RWPE1 (cell line): ENCODE results near the gene RHOBTB3.
"Not testable (repeated sequence)": the region's sequence is repeated elsewhere in the genome, so short reads cannot be mapped to it uniquely, and the experiment has no call there.

Source experiments
- CTCF ChIA-PET: fragments of 350-600 bp; sonication (Branson Sonifier 250); formaldehyde crosslinking; extraction: SDS; loops from one replicate; lab custom pipeline; 2021; lab: Yijun Ruan, JAX
- POLR2A ChIA-PET: fragments of 400-600 bp; formaldehyde crosslinking; extraction: SDS; loops from one replicate; lab custom pipeline; 2020; ENCODE audit warnings: antibody characterized with exemption; ENCODE audit not compliant: low non-redundant PET; lab: Yijun Ruan, JAX
- DNase-seq: peaks from one replicate; pipeline ENCODE4 v3.0.0; 2012; ENCODE audit warnings: low spot score
- H3K27ac ChIP-seq: fragments of 450-650 bp; 2 replicates; pipeline ENCODE4 v1.5.1; 2017
- TF ChIP-seq, protein P1 (sequence below): fragments of 450-650 bp; conservative IDR thresholded peaks from 2 replicates; pipeline ENCODE4 v1.5.1; 2017; ENCODE audit warnings: low read depth, mild to moderate bottlenecking

RHOBTB3 gene

DNA sequence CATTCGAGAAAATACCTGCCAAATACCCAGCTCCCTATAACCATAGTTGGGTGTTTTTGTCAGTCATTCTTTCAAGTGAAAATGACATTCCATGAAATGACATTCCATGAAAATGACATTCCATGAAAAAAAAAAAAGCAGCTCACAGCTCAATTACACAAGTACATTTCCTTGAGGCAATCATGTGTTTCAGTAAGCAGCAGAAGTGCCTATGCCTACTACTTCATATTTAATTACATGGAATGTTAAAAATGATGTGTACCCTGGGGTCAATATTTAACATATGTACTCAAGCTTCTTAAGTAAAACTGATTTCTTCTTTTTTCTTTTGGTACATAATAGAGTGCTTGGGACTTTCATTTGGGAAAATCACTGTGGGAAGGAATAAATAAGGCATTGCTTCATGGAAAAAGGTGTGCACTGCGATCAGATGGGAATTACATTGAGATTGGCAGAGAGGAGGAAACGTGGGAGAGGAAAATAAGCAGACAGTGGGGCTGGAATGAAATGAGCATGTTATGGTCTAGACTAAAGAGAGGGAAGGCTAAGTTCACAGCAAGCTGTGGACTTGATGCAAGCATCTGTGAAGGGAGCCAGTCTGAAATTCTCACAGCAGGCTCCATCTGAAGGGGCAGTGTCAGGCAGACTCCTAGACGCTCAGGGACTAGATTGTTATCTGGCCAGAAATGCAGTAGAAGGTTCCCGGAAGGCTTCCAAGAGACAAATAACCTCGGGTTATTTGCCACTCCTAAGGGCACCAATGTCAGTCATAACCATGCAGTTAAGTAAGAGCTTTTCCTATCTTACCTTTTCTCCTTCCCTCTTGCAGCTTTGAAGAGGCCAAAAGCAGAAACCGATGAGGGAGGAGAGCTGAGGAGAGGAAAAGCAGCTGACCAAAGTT lies 33.1 kb upstream of the RHOBTB3 start:
- no peak for DNase-seq
- CTCF ChIA-PET = interaction anchor here (0.6 to 0.7 kb wide), 4 partner anchors 32 to 291 kb away, joined by 3 to 4 read pairs (median 3); no protein-coding TSS in a partner anchor
- TF ChIP-seq, protein P1, sequence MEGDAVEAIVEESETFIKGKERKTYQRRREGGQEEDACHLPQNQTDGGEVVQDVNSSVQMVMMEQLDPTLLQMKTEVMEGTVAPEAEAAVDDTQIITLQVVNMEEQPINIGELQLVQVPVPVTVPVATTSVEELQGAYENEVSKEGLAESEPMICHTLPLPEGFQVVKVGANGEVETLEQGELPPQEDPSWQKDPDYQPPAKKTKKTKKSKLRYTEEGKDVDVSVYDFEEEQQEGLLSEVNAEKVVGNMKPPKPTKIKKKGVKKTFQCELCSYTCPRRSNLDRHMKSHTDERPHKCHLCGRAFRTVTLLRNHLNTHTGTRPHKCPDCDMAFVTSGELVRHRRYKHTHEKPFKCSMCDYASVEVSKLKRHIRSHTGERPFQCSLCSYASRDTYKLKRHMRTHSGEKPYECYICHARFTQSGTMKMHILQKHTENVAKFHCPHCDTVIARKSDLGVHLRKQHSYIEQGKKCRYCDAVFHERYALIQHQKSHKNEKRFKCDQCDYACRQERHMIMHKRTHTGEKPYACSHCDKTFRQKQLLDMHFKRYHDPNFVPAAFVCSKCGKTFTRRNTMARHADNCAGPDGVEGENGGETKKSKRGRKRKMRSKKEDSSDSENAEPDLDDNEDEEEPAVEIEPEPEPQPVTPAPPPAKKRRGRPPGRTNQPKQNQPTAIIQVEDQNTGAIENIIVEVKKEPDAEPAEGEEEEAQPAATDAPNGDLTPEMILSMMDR = no peak
- no peak overlapping the region for H3K27ac ChIP-seq
- POLR2A ChIA-PET = interaction anchor here (0.6 kb wide), 1 partner anchor 32 kb away, joined by 7 read pairs; no protein-coding TSS in a partner anchor

DNA sequence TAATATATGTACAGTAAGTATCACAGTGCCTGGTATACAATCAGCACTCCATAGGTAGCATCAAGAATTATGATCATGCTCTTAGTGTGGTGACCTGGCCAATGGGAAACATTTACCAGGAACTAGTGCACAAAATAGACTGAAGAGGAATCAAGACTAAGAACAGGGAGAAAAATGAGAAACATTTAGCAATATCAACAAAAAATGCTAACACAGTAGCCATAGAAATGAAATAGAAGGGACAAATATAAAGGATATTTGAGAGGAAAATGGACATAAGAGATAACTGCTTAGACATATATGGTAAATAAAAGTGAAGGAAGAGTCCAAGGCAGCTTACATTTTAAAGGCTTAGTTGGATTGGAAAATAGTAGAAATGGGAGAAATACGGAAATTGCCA lies 31.8 kb upstream of the RHOBTB3 start:
- DNase-seq = no peak
- ChIA-PET POLR2A (no interaction called here), CTCF (no interaction called here)
- no peak overlapping the region for H3K27ac ChIP-seq
- TF ChIP-seq, protein P1 = no peak

DNA sequence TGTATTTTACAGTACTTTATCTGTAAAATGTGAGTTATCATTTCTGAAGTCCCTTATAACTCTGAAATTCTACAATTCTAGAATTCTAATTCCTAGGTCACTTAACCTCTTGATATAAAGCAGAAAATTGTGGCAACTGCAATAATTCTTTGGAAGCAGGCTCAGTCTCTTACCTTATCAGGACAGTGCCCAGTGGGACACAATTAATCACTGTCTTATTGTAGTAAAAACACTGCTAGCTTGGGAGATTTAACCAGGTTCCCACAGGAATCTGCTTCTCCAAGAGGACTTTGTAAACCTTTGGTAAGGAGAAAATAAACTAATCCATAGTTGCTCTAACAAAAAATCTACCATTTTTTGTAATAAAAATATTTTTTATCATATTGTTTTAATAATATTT lies 30.1 kb upstream of the RHOBTB3 start:
- CTCF ChIA-PET = no interaction called here
- POLR2A ChIA-PET = interaction anchor here (0.6 kb wide), 1 partner anchor 1030 kb away, joined by 9 read pairs; no protein-coding TSS in a partner anchor
- TF ChIP-seq, protein P1 = no peak
- DNase-seq = no peak
- no peak overlapping the region for H3K27ac ChIP-seq

DNA sequence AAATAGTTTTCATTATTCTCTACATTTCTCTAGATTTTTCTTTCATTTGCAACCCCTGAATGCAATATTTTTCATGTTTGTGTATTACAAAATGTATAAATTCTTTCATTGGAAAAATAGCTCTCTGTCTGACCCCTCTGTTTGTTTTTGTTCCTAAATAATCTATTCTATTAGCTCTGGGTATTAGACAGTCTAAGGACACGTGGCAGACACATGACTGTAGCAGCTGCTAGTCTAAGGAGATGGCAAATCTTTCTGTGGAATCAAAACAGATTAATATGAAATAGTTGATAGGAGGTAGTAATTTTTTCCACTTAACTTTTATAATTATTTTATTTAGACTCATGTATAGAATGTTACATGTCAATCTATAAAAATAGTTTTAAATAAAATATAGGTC lies 27.0 kb upstream of the RHOBTB3 start:
- TF ChIP-seq, protein P1 = no peak
- DNase-seq = no peak
- no peak overlapping the region for H3K27ac ChIP-seq
- ChIA-PET CTCF (interaction anchor here (0.7 kb wide), 1 partner anchor 35 kb away, joined by 7 read pairs; no protein-coding TSS in a partner anchor), POLR2A (no interaction called here)

DNA sequence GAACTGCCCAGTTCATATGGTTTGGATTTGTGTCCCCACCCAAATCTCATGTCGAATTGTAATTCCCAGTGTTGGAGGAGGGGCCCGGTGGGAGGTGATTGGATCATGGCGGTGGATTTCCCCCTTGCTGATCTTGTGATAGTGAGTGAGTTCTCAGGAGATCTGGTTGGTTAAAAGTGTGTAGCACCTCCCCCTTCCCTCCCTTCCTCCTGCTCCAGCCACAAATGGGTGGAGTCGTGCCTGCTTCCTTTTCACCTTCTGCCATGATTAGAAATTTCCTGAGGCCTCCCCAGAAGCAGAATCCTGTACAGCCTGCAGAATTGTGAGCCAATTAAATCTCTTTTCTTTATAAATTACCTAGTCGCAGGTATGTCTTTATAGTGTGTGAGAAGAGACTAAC lies 24.9 kb upstream of the RHOBTB3 start:
- DNase-seq, H3K27ac ChIP-seq, CTCF ChIA-PET, POLR2A ChIA-PET: not testable (repeated sequence)

DNA sequence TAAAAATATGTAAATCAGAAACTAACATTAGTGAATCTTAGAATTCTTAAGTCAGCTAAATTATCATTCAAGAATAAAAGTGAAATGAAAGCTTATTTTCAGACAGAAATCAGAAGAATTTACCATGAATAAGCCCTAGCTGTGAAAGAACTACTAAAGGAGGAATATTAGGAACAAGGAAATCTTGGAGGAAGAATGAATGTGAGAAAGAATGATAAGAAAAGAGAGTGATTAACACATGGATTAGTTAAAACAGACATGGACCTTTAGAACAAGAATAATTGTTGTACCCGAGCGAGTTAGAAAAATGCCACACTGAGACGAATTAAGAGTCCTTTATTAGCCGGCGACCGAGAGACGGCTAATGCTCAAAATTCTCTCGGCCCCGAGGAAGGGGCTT lies 24.1 kb upstream of the RHOBTB3 start:
- ChIA-PET POLR2A (no interaction called here), CTCF (no interaction called here)
- DNase-seq = no peak
- H3K27ac ChIP-seq = no peak overlapping the region
- TF ChIP-seq, protein P1 = no peak

DNA sequence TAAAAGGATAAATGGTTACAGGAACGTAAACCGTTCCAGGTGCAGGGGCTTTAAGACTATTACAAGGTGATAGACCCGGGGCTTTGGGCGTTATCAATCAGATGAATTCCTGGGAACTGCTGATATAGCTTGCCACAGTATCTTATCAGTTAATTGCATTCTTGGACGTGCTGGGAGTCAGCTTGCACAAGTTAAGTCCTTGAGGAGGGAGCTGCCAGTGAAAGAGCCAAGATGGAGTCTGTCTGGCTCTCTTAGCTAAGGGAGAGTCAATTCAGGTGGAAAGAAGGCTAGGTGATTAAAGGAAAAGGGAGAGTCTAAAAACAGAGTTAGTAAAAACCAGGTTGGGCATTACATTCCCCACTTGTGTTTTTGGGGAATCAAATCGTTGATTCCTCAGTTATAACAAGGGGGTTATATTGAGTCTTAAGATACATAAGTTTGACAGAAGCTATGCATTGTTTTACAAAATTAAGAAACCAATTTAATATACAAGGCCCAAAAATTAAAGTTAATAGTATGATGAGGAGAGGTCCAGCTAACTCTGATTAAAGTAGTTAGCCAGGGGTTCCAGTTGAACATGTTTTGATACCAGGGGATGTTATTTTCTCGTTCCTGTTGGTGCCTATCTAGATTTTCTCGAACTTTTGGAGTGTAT lies 23.5 kb upstream of the RHOBTB3 start:
- DNase-seq, CTCF ChIA-PET, POLR2A ChIA-PET, H3K27ac ChIP-seq: not testable (repeated sequence)
